NCI-H146 treated with DMSO at 0.1 percent for 48 hours (cell line): ENCODE measurements around the gene AGAP1.

ENCODE experiments used
- DNase-seq: peaks from one replicate; lab custom pipeline; 2025; ENCODE audit not compliant: unreplicated experiment; lab: John Stamatoyannopoulos, UW

Gene AGAP1

GRCh38 chr2:236106761-236107160 is 612.9 kb downstream of the AGAP1 start:
- no peak for DNase-seq

GRCh38 chr2:236107536-236107935 is 613.7 kb downstream of the AGAP1 start:
- no peak for DNase-seq

DNA sequence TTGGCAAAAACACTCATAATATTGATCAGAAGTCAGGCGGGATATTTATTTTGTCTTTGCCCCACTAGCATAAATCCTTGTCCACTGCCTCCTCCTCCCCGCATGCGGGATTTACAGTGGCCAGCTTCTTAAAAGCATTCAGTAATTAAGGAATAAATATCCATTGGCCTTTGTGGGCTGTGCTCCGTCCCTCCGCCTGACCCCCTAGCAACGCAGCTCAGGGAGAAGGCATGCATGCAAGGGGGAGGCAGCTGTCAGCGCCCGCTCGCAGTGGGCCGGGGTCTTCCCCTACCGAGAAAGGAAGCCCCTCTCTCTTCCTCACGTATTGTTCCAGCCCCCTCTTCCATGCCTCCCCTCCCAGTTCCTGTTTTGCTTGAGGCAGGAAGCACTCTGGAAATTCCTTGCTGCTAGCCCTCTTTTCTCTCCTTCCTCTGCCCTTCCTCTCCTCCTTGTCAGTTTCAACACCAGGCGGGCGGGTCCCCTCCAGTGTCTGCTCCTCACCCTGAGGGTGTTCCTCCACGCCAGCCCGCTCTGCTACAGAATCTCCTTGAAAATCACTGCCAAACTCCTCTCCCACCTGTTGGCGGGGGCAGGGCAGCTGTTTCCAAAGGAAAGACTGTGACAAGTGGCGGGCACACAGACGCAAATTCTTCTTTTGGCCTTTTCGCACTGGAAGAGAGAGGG is 614.2 kb downstream of the AGAP1 start:
- no peak for DNase-seq

DNA sequence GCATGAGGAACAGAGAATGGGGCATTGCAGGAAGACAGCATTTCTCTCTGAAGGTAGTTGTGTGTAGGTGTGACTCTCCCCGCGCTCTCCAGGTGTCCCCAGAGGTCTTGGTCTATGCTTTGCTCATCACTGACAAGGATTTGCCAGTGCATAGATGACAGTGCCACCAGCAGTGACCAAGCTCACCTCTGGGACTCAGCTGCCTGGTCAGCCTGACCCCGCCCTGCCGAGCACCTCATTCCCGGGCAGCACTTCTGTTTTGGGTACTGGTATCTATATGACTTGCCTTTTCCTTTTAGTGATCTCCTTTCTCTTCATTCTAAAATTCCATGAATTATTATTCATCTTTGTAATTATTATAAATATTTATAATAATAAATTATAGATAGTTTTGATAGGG is 615.2 kb downstream of the AGAP1 start:
- no peak for DNase-seq

- no peak for DNase-seq
These were observed 615.6 kb downstream of the AGAP1 start for GRCh38 chr2:236109473-236109872.

DNA sequence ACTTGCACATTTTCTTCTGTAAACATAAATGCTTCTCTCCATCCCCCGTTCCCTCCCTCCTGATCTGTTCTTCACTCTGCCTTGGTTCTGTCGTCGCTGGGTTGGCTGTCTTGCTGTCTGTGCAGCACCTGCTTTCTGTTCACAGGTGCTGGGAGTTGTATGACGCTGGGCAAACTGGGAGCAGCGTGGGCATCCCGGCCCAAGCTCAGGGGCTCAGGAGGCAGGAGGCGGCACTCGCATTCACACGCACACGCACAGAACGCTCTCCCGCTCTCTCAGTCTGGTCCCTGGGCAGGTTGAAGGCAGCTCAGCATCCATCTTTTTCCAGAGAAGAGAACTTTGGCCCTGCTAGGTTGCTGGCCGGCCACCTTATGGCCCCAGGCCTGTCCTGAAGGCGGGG is 618.6 kb downstream of the AGAP1 start:
- DNase-seq = no peak

DNA sequence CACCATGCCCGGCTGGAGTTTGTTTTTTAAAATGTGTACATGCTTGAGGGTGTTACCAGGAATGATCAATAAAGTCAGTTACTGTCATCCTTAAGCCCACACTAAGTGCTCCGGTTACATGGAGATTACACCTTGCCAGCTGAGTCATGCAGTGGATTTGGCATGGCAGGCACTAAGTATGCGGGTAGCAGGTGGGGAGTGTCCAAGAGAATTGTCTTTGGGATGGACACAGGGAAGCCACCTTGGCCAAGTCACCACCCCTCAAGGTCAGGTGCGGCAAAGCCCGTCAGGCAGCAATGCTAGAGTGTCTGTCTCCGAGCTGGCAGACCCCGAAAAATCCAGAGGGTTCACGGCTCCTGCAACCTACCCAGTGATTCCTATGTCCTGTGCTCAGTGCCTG is 619.6 kb downstream of the AGAP1 start:
- no peak for DNase-seq

DNA sequence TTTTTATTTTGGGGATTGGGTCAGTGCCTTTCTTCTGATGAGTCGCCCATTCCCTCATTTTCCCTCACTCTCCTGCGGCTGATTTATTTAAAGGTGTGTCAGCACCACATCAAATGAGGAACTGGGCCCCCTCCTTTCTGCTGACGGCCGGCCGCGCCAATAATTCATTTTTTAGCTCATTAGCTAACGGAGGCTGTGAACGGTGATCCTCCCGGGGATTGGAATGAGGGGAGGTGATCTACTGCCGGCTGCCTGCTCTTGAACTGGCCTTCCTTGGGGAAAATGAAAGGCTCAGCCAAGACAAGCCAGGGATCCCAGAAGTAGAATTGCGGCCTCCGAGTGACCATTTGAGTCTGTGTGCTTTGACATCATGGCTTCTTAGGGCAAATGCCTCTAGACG is 620.1 kb downstream of the AGAP1 start:
- DNase-seq = no peak

DNA sequence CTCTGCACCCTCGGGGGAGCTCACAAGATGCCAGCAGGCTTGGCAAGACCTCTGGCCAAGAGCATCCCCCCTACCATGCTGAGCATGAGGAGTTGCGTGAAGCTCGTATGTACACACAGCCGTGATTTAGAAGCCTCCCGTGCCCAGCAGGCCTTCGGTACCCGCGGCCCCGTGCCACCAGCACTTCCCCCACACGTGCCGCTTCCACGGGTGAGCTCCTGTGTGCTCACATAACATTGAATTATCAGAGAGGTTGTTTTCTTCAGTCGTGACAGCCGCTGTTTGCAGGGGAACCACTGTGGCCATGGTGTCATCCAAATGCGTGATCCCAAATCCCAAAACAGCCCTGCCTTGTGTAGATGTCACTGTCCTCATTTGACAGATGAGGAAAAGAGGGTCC is 621.1 kb downstream of the AGAP1 start:
- DNase-seq = no peak

DNA sequence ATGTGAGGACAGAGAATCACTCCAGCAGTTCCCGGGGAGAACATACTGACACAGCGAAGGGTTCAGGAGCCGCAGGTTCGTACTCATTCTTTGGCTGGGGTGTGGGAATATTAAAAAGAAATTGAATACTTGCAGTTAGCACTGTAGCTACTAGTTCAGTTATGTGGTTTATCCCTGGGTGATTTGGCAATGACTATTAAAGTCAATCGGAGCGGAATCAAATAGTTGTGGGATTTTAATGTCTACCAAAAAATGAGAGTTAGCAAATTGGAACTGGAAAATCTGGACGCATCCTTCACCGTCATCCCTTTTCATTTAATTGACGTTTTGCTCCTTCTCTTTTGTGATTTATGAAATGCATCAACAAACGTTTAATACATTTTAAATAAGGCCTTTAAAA is 623.6 kb downstream of the AGAP1 start:
- DNase-seq = no peak

- DNase-seq = no peak
These were observed 624.0 kb downstream of the AGAP1 start for GRCh38 chr2:236117861-236118269.

DNA sequence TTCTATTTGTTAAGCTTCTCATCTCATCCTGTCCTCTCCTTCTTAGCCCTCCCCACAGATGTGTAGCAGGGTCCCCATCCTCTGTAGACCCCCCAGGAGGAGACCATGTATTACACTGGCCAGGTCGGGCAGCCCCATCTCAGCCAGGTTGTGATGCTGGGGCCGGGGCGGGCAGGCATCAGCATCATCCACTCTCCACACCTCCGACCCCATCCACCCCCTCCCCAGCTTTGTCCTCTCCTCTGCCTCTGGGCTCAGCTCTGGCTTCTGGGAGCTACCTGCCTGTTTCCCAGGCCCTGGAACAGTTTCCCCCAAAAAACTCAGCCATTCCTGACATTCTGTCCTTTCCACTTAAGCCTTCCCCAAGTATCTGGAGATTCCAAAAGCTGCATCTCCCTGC is 625.2 kb downstream of the AGAP1 start:
- DNase-seq = no peak

- no peak for DNase-seq
These were observed 625.6 kb downstream of the AGAP1 start for GRCh38 chr2:236119476-236119875.

GRCh38 chr2:236120141-236120601 is 626.3 kb downstream of the AGAP1 start:
- no peak for DNase-seq

DNA sequence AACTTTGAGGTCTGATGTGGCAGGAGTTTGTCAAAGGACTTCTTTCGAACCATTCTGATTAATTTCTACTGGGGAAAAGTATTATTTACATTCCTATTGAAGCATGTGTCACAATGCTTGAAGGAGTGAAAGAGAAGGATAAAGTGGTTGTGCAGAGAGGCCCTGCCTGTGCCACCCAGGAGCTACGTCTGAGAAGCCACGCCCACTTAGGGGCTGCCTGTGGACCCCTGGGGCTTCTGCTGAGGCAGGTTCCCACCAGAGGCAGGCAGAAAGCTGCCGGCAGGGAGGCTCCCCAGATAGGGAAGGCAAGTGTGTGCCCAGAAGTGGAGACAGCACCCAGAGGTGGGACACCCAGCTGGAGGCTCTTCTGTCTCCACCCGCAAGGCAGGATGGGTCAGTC is 627.0 kb downstream of the AGAP1 start:
- no peak for DNase-seq

DNA sequence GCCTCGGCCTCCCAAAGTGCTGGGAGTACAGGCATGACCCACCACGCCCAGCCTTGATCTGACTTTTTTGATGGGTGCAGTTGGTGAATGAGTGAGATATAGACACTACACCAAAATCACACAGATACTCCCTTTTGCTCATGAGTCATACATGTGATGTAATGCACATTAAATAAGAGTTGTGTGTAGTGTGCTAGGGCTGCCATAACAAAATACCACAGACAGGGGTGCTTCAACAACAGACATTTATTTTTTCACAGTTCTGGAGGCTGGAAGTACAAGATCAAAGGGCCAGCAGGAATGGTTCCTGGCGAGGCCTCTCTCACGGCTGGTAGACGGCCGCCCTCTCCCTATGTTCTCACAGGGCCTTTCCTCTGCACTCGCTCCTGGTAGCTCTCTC is 627.7 kb downstream of the AGAP1 start:
- DNase-seq = no peak

GRCh38 chr2:236122236-236122635 is 628.4 kb downstream of the AGAP1 start:
- DNase-seq = no peak

DNA sequence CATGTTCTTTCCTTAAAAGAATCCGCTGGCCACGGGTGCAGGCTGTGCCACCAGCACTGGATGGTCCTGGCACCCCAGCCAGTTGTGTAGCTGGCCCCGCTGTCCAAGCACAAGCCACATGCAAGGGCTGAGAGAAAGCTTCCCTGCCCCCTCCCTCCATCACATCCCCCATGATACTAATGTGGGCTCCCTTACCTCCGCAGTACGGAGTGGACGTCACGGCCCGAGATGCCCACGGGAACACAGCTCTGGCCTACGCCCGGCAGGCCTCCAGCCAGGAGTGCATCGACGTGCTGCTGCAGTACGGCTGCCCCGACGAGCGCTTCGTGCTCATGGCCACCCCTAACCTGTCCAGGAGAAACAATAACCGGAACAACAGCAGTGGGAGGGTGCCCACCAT is 629.9 kb downstream of the AGAP1 start:
- no peak for DNase-seq

DNA sequence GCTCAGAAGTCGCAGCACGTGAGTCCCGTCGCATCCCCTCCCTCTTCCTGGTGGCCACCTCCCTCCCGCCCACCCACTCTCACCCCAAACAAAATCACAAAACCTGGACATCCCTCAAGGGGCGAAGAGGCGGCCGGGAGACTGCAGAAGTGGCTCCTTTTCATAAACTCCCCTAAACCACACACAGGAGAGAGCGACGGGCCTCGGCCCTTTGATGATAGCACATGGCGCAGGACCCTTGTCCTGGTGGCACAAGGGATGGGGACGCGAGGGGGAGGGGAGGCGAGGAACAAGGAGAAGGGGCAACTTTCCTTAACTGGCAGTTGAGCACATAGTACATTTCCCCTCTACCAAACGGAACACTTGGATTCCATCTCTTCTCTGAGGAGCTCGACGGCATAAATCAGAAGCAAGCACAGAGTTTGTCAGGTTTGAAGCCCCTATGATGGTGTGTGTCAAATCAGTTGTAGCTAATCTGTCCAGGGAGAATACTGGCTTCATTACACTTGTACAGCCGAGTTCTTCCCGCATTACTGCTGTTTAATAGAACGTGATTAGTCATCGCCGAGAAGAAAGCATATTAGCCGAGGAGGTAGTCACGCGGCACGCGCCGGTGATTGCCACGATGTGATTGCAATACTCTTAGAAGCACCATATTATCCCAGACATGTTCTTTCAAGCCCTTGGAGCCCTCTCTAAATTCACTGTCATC is 630.5 kb downstream of the AGAP1 start:
- DNase-seq = no peak

DNA sequence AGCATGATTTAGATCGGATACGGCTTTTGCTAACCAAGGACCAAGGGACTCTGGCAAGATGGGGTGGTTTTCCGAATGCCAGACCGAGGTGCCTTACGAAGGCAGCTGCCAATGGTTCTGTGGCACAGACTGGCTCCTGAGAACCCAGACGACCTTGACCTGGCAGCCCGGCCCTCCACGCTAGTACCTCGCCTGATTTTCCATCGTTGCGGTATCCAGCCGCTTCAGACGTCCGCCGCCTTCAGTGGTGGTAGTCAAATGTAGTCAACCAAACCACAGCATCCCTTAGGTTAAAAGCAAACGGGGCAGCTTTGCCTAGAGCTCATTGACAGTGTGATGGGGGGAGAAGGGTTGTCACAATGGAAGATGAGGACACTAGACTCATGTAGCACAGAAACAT is 631.7 kb downstream of the AGAP1 start:
- DNase-seq = no peak

GRCh38 chr2:236127010-236127409 is 633.2 kb downstream of the AGAP1 start:
- no peak for DNase-seq

GRCh38 chr2:236128321-236128720 is 634.5 kb downstream of the AGAP1 start:
- no peak for DNase-seq

- no peak for DNase-seq
These were observed 636.1 kb downstream of the AGAP1 start for GRCh38 chr2:236129935-236130334.
